Fibroblast of villous mesenchyme (primary cell): ENCODE results near the gene GRPEL2. TPM values are rescaled to one million over a fixed set of nuclear protein-coding genes. Genes with fewer than 3 reads are reported as not detected.
A peak's percentile ranks its signal among the peaks of the same experiment; 100 is the strongest.
"Not testable (repeated sequence)": the region's sequence is repeated elsewhere in the genome, so short reads cannot be mapped to it uniquely, and the experiment has no call there.

ENCODE experiments used
- DNase-seq: peaks from one replicate; pipeline ENCODE4 v3.0.0-alpha.2; 2010; ENCODE audit warnings: low read depth
- H3K4me3 ChIP-seq: 2 replicates; pipeline ENCODE4 v1.5.1; 2011; ENCODE audit warnings: low read depth, mild to moderate bottlenecking, low read length
- CTCF ChIP-seq: IDR thresholded peaks from 2 replicates; pipeline ENCODE4 v1.5.1; 2012; ENCODE audit warnings: low read depth, mild to moderate bottlenecking, low read length; ENCODE audit not compliant: insufficient read depth
- total RNA-seq: library from RNA; depleted of rRNA; stranded (reverse); fragments of >200 nt; gene quantifications from 2 replicates; pipeline ENCODE4 v1.2.3, GENCODE V29; 2012

The GRPEL2 gene
- total RNA-seq, 1 donor: 27.6 TPM

GRCh38 chr5:149383399-149383798 lies 38.1 kb downstream of the GRPEL2 start:
- no peak overlapping the region for H3K4me3 ChIP-seq
- TF ChIP-seq CTCF: no peak
- peak; percentile 37 for DNase-seq

GRCh38 chr5:149386166-149386565 lies 40.9 kb downstream of the GRPEL2 start:
- DNase-seq: peak; percentile 73
- TF ChIP-seq CTCF: no peak
- H3K4me3 ChIP-seq: no peak overlapping the region

- no peak for TF ChIP-seq CTCF
- no peak overlapping the region for H3K4me3 ChIP-seq
- DNase-seq: peak; percentile 97
Measured at GRCh38 chr5:149387081-149387631, 41.9 kb downstream of the GRPEL2 start.

- DNase-seq: peak; percentile 98
- H3K4me3 ChIP-seq: no peak overlapping the region
- no peak for TF ChIP-seq CTCF
Measured at GRCh38 chr5:149387982-149388381, 42.7 kb downstream of the GRPEL2 start.

GRCh38 chr5:149388498-149389190 lies 43.3 kb downstream of the GRPEL2 start:
- DNase-seq: peak; percentile 22
- no peak overlapping the region for H3K4me3 ChIP-seq
- TF ChIP-seq CTCF: no peak

GRCh38 chr5:149389552-149390495 lies 44.5 kb downstream of the GRPEL2 start:
- TF ChIP-seq CTCF: no peak
- H3K4me3 ChIP-seq: no peak overlapping the region
- DNase-seq: peak; percentile 93

- not testable (repeated sequence) for H3K4me3 ChIP-seq, DNase-seq
Measured at GRCh38 chr5:149391076-149391475, 45.8 kb downstream of the GRPEL2 start.
